ENCODE data around the gene NHSL2. TPM values are rescaled to one million over a fixed set of nuclear protein-coding genes. Genes with fewer than 3 reads are reported as not detected.

Gene NHSL2
- total RNA-seq, 1 experiment from 2014 or later, result not detected

GRCh38 chrX:72030431-72030830 lies 119.8 kb downstream of the NHSL2 start:
- Histone ChIP-seq H3K4me2 (peak overlapping the region; percentile 39; the same call in 1 of the 2 replicates), H3K27ac (0 out of 2 replicates have a peak overlapping the region, but pooled peaks have one; percentile 13)
- POLR2A ChIA-PET (ENCODE audit: unreplicated experiment), result interaction anchor here (0.6 kb wide), 1 partner anchor 48 kb away, joined by 4 read pairs; no protein-coding TSS in a partner anchor

GRCh38 chrX:72031118-72031517 lies 120.5 kb downstream of the NHSL2 start:
- Histone ChIP-seq H4K20me1 (ENCODE audit: insufficient read depth) (no peaks in the 10 kb centered on the region), H3K4me2 (no peak overlapping the region), H3K9me2 (ENCODE audit: insufficient read depth) (no peaks in the 10 kb centered on the region), H3K4me1 (replicated peaks; ENCODE audit: insufficient read depth) (peaks cover 25% of the 10 kb centered on the region), H3F3A (ENCODE audit: insufficient read depth, low read depth) (peaks cover 11% of the 10 kb centered on the region; the same call in 1 of the 2 replicates), H3K4me3 (no peak overlapping the region), H3K36me3 (ENCODE audit: low read depth) (no peaks in the 10 kb centered on the region), H3K79me2 (ENCODE audit: low read depth) (no peaks in the 10 kb centered on the region), H3K9me3 (ENCODE audit: insufficient read depth, low read depth) (no peaks in the 10 kb centered on the region), H2AFZ (no peak overlapping the region), H3K27me3 (ENCODE audit: insufficient read depth, low read depth) (no peaks in the 10 kb centered on the region), H3K27ac (no peak overlapping the region)
- no TSS peak for BruUV-seq (replicated peaks)
- DNase-seq, result no peak
- no peak for TF ChIP-seq EZH2 (IDR thresholded peaks at IDR 0.05; ENCODE audit: low read depth)
- no peak for TF ChIP-seq CTCF (conservative IDR thresholded peaks at IDR 0.05)
- intact Hi-C loops (cut with micrococcal nuclease; ENCODE audit: unreplicated experiment), result no loop called here
- POLR2A ChIA-PET (ENCODE audit: unreplicated experiment), result no interaction called here
- CTCF ChIA-PET, result no interaction called here

More at GRCh38 chrX:72030431-72030830, 119.8 kb downstream of the NHSL2 start:
- Histone ChIP-seq H3K4me3 (no peak overlapping the region), H3K36me3 (ENCODE audit: low read depth) (no peaks in the 10 kb centered on the region), H3K27me3 (ENCODE audit: insufficient read depth, low read depth) (no peaks in the 10 kb centered on the region), H2AFZ (no peak overlapping the region), H3K9me2 (ENCODE audit: insufficient read depth) (no peaks in the 10 kb centered on the region), H3K79me2 (ENCODE audit: low read depth) (no peaks in the 10 kb centered on the region), H3F3A (ENCODE audit: insufficient read depth, low read depth) (peaks cover 11% of the 10 kb centered on the region; the same call in 1 of the 2 replicates), H3K9me3 (ENCODE audit: insufficient read depth, low read depth) (no peaks in the 10 kb centered on the region), H4K20me1 (ENCODE audit: insufficient read depth) (no peaks in the 10 kb centered on the region), H3K4me1 (replicated peaks; ENCODE audit: insufficient read depth) (peaks cover 25% of the 10 kb centered on the region)
- DNase-seq, result no peak
- intact Hi-C loops (cut with micrococcal nuclease; ENCODE audit: unreplicated experiment), result no loop called here
- TF ChIP-seq EZH2 (IDR thresholded peaks at IDR 0.05; ENCODE audit: low read depth), result no peak
- no peak for TF ChIP-seq CTCF (conservative IDR thresholded peaks at IDR 0.05)
- BruUV-seq (replicated peaks), result no TSS peak
- CTCF ChIA-PET, result no interaction called here

- BruUV-seq (replicated peaks), result no TSS peak
- H3K4me2 ChIP-seq, result no peak overlapping the region
- DNase-seq, result no peak
- CTCF ChIA-PET, result no interaction called here
- H3K27ac ChIP-seq, result no peak overlapping the region
- H3K27me3 ChIP-seq (ENCODE audit: insufficient read depth, low read depth), result no peaks in the 10 kb centered on the region
- no peaks in the 10 kb centered on the region for H4K20me1 ChIP-seq (ENCODE audit: insufficient read depth)
- no peaks in the 10 kb centered on the region for H3K9me3 ChIP-seq (ENCODE audit: insufficient read depth, low read depth)
- peaks cover 25% of the 10 kb centered on the region for H3K4me1 ChIP-seq (replicated peaks; ENCODE audit: insufficient read depth)
- H3F3A ChIP-seq (ENCODE audit: insufficient read depth, low read depth), result peaks cover 11% of the 10 kb centered on the region; the same call in 1 of the 2 replicates
- POLR2A ChIA-PET (ENCODE audit: unreplicated experiment), result no interaction called here
- H3K36me3 ChIP-seq (ENCODE audit: low read depth), result no peaks in the 10 kb centered on the region
- intact Hi-C loops (cut with micrococcal nuclease; ENCODE audit: unreplicated experiment), result no loop called here
- H3K79me2 ChIP-seq (ENCODE audit: low read depth), result no peaks in the 10 kb centered on the region
- no peaks in the 10 kb centered on the region for H3K9me2 ChIP-seq (ENCODE audit: insufficient read depth)
- H2AFZ ChIP-seq, result no peak overlapping the region
- TF ChIP-seq CTCF (conservative IDR thresholded peaks at IDR 0.05) (no peak), EZH2 (IDR thresholded peaks at IDR 0.05; ENCODE audit: low read depth) (no peak)
- H3K4me3 ChIP-seq, result no peak overlapping the region
Measured at GRCh38 chrX:72031634-72032033, 121.0 kb downstream of the NHSL2 start.

All from PC-9 (cell line).